ENCODE results near the gene MYF5.

- TF ChIP-seq CTCF (conservative IDR thresholded peaks at IDR 0.05; ENCODE audit: low read depth, low read length) (no peak), BHLHE40 (IDR thresholded peaks at IDR 0.05; ENCODE audit: low read depth, low read length) (no peak), MAZ (IDR thresholded peaks at IDR 0.05; ENCODE audit: borderline replicate concordance, low read depth, low read length) (no peak)
These were observed 34.9 kb upstream of the MYF5 start for GRCh38 chr12:80681786-80682185.
